T-helper 9 cell (primary cell): ENCODE results near the gene ADAM10.

Experiments
- DNase-seq: peaks from one replicate; pipeline ENCODE4 v3.0.0-alpha.2; 2020

ADAM10 gene

GRCh38 chr15:58755956-58756355, 6.4 kb upstream of the ADAM10 start:
- DNase-seq = no peak

GRCh38 chr15:58755350-58755749, 5.8 kb upstream of the ADAM10 start:
- DNase-seq = no peak

GRCh38 chr15:58752716-58753115, 3.2 kb upstream of the ADAM10 start:
- no peak for DNase-seq

DNA sequence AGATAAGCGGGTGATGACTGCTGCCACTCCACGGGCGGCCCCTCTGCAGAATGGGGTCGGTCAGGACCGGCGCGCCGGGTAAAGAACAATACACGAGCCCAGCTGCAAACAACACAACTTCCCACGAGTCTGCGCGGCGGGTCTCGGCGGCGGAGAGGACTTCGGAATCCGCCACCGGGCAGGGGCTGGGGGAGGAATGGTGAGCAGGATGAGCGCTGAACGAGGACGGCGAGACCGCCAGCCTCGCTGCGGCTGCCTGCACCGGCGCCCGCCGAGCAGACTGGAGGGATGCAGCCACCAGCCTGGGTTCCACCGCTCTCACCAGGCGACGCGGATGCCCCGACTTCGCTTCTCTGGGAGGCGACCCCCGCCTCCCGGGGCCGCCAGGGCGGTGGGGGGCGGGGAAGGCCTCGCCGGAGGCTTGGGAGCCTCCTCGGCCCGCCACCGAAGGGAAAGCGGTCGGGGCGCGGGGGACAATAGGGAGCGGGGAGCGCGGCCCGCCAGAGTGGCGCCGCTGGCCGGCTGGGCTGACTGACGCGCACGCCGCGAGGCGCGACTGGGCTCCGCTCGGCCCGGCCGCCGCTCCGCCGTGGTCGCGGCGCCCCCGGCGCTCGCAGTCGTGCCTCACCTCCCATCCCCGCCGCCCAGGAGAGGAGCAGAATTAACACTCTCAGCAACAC, 515 bp downstream of the ADAM10 start:
- peak; percentile 24 for DNase-seq

DNA sequence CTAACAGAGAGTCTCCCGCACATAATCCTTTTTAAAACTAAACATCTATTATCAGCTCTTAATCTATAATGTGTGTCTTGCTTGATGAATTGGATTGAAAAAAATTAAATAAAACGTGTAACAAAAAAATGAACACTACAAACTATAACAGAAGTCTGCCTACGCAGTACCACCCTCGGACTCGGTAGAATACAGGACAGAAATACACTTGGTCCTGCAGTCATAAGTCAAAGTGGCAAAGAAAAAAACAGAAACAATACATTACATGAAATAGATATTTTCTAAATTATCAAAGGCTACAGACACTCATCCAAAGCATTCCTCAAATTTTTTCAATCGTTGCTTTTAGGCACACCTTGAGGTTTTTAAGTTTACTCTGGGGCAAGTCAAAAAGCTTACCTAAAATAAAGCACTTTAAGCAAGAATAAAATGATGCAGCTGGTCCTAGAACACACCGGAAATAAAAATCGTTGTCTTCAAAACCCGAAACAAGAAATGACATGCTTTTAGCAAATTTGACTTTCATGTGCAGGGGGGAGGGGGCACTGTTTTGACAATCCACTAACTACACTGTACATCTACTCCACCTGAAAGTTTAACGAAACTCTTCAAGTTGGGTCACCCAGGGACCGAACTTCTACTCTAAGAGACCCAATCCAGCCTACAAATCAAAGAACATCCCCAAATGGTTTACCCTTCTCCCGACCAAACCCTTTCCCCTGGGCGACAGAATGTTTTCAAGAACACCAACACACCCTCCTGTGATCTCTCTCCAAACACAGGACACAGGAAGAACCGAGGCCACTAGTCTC, 1.3 kb downstream of the ADAM10 start:
- DNase-seq = no peak

DNA sequence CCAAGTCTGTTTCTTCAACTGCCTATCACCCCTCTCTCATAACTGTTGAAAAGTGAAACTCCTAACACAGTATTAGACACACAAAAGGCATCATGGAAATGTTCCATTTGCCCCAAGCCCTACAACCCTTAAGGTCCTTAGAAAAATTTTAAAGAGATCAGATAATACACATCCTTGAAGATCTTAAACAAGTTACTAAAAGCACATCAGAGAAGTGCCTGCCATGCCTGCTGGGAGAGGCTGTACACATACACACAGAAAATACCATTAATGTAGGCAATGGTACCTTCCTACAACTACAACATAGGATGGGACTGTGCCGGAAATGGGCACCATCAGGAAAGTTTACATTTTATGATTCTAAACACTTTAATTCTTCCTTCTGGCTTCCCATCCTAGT, 3.3 kb downstream of the ADAM10 start:
- DNase-seq = no peak

- no peak for DNase-seq
These were observed 6.5 kb downstream of the ADAM10 start for GRCh38 chr15:58742819-58743502.

GRCh38 chr15:58742022-58742813, 7.3 kb downstream of the ADAM10 start:
- DNase-seq = no peak

GRCh38 chr15:58741032-58741431, 8.5 kb downstream of the ADAM10 start:
- DNase-seq = no peak

- no peak for DNase-seq
These were observed 9.1 kb downstream of the ADAM10 start for GRCh38 chr15:58740436-58740835.

GRCh38 chr15:58738046-58738707, 11.3 kb downstream of the ADAM10 start:
- DNase-seq = no peak

DNA sequence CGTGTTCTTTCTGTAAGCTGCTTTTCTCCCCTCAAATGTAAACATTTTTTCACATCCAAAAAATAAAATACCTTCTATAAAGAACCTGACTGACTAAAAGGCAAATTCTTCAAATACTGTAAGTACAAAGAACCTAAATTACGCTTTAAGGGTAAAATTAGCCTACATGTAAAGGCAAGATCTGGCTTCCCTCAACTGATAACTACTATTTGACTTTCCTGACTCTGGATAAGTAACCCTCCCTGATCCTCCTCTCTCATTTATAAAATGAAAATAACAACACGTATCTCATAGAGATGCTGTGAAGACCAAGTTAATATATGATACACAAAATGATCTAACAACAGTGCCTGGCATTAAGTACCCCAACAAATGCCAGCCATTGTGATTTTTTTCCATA, 12.2 kb downstream of the ADAM10 start:
- DNase-seq = no peak

DNA sequence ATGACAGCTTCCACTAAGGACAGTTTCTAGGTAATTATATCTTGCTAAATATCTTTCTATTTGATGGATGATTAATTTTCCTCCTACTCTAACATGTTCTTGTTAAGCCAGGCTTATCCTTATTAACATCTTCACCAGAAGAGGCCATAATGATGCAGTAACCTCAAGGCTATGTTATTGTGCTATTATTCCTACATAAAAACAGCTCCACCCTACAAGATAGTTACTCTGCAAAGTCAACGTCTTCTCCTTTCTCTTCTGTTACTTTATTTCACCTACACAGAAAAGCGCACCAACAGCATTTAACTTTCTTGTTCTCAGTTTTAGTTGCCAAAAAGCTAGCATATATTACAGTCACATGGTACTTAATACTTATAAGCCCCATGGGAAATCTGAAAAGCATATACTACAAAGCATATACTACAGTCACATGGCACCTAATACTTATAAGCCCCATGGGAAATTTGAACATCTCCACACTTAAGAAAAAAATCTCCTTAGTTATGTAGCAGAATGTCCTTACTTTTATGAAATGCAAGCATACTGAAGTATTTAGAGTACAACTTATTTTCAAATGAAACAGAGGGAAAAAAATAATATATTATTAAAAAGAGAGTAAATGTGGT, 13.4 kb downstream of the ADAM10 start:
- DNase-seq = no peak

- DNase-seq = no peak
These were observed 14.6 kb downstream of the ADAM10 start for GRCh38 chr15:58734859-58735258.

- no peak for DNase-seq
These were observed 16.7 kb downstream of the ADAM10 start for GRCh38 chr15:58732625-58733363.

DNA sequence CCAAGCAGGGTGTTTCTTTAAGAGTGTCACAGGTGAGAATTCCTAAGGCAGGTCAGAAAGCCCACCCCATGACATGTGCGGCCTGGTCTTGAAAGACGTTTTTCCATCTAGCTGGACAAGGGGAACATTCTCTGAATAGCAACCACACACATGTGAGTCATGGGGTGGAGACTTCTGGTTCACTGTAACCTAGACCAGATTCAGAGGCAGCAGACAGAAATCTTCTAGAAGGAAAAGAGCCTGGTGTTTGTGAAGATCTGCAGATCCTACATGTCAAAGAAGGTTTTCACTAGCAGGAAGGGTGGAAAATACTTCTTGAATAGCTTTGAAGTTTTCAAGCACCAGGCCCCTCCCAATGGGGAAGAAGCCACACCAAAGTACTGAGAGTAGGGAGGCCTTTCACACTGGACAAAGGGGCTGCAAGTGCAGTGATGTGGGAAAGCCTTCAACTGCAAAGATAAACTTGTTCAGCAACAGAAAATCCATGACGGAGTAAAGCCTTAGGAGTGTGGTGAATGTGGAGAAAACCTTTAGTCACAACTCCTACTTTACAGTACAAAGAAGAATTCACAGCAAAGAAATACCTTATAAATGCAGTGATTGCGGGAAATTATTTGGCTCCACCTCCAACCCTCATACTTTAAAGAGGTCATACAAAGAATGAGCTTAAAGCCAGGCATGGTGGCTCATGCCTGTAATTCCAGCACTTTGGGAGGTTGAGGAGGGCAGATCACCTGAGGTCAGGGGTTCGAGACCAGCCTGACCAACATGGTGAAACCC, 17.6 kb downstream of the ADAM10 start:
- no peak for DNase-seq

DNA sequence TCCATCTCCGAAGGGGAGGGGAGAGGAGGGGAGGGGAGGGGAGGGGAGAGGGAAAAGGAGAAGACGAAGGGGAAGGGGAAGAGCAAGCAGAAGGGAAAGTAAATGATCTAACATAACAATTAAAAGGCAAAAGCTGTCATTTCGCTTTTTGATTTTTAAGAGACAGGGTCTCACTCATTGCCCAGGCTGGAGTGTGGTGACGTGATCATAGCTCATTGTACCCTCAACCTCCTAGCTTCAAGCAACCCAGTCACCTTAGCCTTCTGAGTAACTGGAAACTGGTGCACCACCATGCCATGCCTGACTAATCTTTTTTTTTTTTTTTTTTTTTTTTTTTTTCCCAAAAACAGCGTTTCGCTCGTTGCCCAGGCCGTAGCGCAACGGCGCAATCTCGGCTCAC, 22.6 kb downstream of the ADAM10 start:
- no peak for DNase-seq

DNA sequence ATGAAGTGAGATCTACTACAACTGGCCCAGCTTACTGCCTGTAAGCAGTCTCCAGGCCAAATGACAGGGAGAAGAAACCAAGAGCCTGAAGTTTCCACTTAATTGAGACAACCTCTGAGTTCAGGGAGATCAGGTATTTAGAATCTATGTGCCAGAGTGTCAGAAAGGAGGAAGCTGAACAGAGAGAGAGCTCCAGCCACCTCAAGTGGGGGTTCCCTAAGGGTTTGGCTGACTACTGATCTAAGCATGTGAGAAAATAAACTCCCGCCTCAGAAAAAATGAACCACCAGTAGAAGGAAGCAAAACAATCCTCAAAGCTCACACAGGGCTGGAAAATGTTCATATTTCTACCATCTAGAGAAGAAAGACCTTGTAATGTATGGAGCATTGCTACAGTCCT, 25.0 kb downstream of the ADAM10 start:
- DNase-seq = no peak

DNA sequence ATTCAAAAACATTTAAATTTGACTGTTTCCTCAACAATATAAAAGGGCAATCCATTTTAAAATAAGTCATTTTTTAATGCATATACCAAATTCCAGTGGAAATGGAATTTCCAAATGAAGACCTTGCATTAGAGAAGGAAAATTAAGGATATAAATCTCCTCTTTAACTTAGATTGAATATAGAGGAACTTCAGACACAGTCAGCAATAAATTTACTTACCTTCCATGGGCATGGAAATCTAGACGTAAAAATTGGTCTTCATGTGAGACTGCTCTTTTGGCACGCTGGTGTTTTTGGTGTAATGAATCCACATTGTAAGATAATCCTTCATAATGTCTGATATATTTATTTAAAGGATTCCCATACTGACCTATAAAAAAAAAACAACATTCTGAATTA, 32.1 kb downstream of the ADAM10 start:
- DNase-seq = no peak

- no peak for DNase-seq
These were observed 33.5 kb downstream of the ADAM10 start for GRCh38 chr15:58716027-58716426.
